Lower leg skin (tissue), 4 donors: Measurements from ENCODE around the gene LARP1B. TPM values are rescaled to one million over a fixed set of nuclear protein-coding genes. Genes with fewer than 3 reads are reported as not detected.

Experiments
- DNase-seq, 2 donors: peaks; one replicate each; pipeline ENCODE4 v3.0.0-alpha.2; 2019; ENCODE audit warnings: low spot score in 2 of 2
- H3K4me3 ChIP-seq: fragments of 200-600 bp; sonication (generic); 2 replicates; pipeline ENCODE4 v1.5.1; 2017; ENCODE audit warnings: mild to moderate bottlenecking, low read depth; ENCODE audit not compliant: poor library complexity, severe bottlenecking
- POLR2A ChIP-seq, 2 donors: fragments of 450-650 bp; IDR thresholded peaks; one replicate each; pipeline ENCODE4 v1.6.1; 2016 to 2017; ENCODE audit warnings: antibody characterized with exemption in 2 of 2, mild to moderate bottlenecking in 1 of 2, moderate library complexity in 1 of 2
- WGBS, 2 donors: methylation state at CpG; one replicate each; pipeline ENCODE4 v1.1.5; 2018; 5-methylcytosine and 5-hydroxymethylcytosine counted together
- intact Hi-C: fragments of 100-400 bp; cut with DNase I; formaldehyde crosslinking; loops from one replicate; pipeline ENCODE4 v1.15.0; 2023; ENCODE audit warnings: low total_unique reads
- total RNA-seq, 4 donors: library from RNA; depleted of rRNA; stranded (reverse); fragments of >200 nt; gene quantifications; one replicate each; pipeline ENCODE4 v1.1.0, GENCODE V29; 2016
- TF ChIP-seq, protein P1 (sequence below), 3 donors: fragments of 450-650 bp; IDR thresholded peaks; one replicate each; pipeline ENCODE4 v1.5.1; 2016; ENCODE audit warnings: antibody characterized with exemption in 3 of 3, mild to moderate bottlenecking in 3 of 3, moderate library complexity in 2 of 3

Gene LARP1B
- total RNA-seq, 4 donors from 2014 or later: 14.5 to 20.4 (median 17.2) TPM

DNA sequence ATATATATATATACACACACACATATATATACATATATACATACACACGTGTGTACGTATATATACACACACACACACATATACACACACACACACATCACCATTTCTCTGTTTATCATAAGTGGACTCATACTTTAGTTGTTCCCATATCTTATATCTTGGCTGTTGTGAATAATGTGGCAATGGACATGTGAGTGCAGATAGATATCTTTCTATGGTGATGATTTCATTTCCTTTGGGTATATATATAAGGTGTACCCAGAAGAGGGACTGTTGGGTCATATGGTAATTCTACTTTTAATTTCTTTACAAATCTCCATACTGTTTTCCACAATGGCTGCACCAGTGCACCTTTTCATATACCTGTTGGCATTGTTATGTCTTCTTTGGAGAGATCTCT, 105.9 kb downstream of the LARP1B start:
- no peak overlapping the region for H3K4me3 ChIP-seq
- TF ChIP-seq, protein P1, sequence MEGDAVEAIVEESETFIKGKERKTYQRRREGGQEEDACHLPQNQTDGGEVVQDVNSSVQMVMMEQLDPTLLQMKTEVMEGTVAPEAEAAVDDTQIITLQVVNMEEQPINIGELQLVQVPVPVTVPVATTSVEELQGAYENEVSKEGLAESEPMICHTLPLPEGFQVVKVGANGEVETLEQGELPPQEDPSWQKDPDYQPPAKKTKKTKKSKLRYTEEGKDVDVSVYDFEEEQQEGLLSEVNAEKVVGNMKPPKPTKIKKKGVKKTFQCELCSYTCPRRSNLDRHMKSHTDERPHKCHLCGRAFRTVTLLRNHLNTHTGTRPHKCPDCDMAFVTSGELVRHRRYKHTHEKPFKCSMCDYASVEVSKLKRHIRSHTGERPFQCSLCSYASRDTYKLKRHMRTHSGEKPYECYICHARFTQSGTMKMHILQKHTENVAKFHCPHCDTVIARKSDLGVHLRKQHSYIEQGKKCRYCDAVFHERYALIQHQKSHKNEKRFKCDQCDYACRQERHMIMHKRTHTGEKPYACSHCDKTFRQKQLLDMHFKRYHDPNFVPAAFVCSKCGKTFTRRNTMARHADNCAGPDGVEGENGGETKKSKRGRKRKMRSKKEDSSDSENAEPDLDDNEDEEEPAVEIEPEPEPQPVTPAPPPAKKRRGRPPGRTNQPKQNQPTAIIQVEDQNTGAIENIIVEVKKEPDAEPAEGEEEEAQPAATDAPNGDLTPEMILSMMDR (IDR thresholded peaks at IDR 0.05): no peak
- no peak for TF ChIP-seq POLR2A (IDR thresholded peaks at IDR 0.05)
- 86 to 94% methylated on average over 2 of the region's 2 CpGs for WGBS, 2 donors
- DNase-seq: no peak
- intact Hi-C loops: no loop called here

DNA sequence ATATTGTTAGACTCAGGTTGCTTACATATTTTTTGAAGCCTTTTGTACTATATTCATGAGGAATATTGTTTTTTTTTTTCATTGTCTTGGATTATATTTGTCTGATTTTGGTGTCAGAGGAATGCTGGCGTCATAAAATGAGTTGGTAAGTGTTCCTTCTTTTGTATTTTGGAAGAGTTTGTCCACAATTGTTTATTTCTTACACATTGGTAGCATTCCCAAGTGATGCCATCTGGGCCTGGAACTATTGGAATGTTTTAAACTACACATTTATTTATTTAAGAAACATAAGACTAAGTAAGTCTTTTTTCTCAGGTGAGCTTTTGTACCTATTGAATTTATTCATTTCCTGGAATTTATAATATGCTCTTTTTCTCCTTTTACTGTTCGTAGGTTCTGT, 107.6 kb downstream of the LARP1B start:
- intact Hi-C loops: no loop called here
- H3K4me3 ChIP-seq: no peak overlapping the region
- 78 to 84% methylated on average over 2 of the region's 2 CpGs for WGBS, 2 donors
- DNase-seq: no peak
- TF ChIP-seq, protein P1 (IDR thresholded peaks at IDR 0.05): no peak
- TF ChIP-seq POLR2A (IDR thresholded peaks at IDR 0.05): no peak

DNA sequence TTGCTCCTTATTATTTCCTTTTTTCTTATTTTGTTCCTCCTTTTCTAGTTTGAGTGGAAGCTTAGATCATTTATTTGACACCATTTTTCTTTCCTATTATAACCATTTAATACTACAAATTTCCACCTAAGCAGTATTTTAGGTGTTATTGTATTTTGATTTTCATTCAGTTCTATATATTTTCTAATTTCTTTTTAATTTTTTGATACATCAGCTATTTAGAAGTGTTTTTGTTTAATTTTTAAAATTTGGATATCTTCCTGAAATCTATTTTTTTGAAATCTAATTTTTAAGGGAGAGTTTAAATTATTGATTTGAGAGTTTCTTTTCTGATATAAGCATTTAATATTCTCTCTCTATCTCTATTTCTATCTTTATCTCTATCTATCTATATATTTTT, 108.1 kb downstream of the LARP1B start:
- no peak overlapping the region for H3K4me3 ChIP-seq
- intact Hi-C loops: no loop called here
- DNase-seq: no peak
- TF ChIP-seq, protein P1 (IDR thresholded peaks at IDR 0.05): no peak
- no peak for TF ChIP-seq POLR2A (IDR thresholded peaks at IDR 0.05)

DNA sequence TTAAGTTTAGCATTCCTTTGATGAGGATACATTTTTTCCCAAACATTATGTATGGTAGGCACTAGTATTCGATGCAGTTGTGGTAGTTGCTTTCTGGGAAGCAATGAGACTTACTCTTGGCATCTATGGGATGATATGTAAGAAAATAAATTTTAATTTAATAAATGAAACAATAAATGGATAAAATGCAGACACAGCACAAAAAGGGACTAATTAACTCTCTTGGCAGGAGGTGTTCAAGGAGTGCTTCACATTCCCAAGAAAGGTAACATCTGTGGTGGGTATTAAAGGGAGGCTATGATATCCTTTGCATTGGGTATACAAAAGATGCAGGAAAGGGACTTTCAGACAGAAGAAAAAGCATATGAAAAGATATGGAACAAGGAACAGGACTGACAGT, 115.5 kb downstream of the LARP1B start:
- intact Hi-C loops: no loop called here
- no peak overlapping the region for H3K4me3 ChIP-seq
- 97 to 100% methylated on average over 1 of the region's 1 CpG for WGBS, 2 donors
- TF ChIP-seq, protein P1 (IDR thresholded peaks at IDR 0.05): no peak
- TF ChIP-seq POLR2A (IDR thresholded peaks at IDR 0.05): no peak
- no peak for DNase-seq

DNA sequence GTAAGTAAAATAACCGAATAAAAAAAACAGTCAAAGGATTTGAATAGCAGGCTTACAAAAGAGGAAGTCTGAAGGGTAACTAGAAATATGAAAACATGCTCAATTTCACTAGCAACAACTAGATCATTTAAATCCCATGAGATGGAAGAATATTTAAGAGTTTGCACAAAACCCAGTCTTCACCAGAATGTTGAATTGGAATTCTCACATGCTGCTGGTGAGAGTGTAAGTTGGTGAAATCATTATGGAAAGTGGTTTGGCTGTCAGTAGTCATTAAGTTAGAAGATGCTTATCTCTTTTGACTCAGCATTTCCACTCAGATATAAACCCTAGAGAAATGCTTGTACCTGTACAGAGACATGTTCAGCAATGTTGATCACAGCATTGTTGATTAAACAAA, 116.4 kb downstream of the LARP1B start:
- DNase-seq: no peak
- intact Hi-C loops: no loop called here
- no peak for TF ChIP-seq POLR2A (IDR thresholded peaks at IDR 0.05)
- TF ChIP-seq, protein P1 (IDR thresholded peaks at IDR 0.05): no peak

DNA sequence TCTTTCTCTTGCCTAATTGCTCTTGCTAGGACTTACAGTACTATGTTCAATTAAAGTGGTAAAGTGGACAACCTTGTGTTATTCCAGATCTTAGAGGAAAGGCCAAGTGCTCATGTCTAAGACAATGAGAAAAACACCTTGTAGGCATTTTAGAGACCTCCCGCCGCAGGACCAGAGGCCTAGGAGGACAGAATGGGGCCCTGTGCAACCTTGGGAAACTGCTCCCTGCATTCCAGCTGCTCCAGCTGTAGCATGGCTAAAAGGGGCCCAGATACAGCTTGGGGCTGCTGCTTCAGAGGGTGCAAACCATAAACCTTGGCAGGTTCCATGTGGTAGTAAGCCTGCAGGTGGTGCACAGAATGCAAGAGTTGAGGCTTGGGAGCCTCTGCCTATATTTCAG, 125.5 kb downstream of the LARP1B start:
- WGBS, 2 donors: 100% methylated on average over 2 of the region's 2 CpGs
- no peak for DNase-seq
- no peak overlapping the region for H3K4me3 ChIP-seq
- TF ChIP-seq, protein P1 (IDR thresholded peaks at IDR 0.05): no peak
- no peak for TF ChIP-seq POLR2A (IDR thresholded peaks at IDR 0.05)
- intact Hi-C loops: no loop called here

More for the DNA sequence above, 116.4 kb downstream of the LARP1B start:
- no peak overlapping the region for H3K4me3 ChIP-seq
- WGBS, 2 donors: 67 to 74% methylated on average over 1 of the region's 1 CpG
